ENCODE results near the gene RNF32. TPM values are rescaled to one million over a fixed set of nuclear protein-coding genes. Genes with fewer than 3 reads are reported as not detected.

Gene RNF32
- total and polyA plus RNA-seq, 2 of the 13 experiments (the other 11 are each of a cell fraction or from before 2014, with no cell fraction given): not detected

DNA sequence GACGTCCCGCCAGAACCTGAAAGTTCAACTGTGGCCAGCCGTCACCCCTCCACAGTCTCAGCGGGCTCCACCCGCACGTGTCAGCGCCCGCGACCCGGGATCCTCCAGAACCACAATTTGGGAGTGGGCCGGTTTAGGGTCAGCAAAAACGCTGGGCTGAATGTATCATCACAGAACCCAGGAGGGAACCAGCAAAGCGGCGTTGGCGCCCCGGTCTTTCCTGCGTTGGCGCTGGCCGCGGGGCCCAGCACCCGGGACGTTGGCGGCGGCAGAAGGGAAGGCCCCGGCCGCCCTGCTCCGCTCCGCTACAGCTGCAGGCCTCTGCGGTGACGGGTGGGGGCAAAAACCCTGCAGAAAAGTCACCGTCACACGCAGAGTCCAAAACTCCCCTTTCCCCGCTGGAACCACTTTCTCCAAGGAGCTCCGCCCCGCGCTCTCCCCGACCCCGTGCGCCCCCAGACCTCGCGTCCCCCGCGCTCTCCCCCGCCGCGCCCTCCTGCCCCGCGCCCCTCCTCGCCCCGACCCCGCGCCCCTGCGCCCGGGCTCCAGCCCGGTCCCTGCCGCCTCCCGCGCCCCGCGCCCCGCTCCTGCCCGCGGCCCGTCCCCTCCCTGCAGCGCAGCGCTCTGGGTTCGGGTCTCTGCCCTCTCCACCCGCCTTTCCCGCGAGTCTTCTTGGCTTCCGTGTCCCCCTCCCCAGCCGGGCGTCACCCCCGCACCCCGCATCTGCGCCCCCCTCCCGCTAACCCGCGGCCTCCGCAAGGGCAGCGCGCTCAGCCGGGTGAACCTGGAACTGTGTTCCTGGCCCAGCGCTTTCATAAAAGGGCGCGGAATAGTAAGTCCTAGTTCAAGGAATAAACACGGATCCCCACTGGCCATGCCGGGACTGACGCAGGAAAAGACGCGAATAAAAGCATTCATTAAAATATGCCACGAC lies 24.0 kb upstream of the RNF32 start (continued):
- TF ChIP-seq, protein P1, sequence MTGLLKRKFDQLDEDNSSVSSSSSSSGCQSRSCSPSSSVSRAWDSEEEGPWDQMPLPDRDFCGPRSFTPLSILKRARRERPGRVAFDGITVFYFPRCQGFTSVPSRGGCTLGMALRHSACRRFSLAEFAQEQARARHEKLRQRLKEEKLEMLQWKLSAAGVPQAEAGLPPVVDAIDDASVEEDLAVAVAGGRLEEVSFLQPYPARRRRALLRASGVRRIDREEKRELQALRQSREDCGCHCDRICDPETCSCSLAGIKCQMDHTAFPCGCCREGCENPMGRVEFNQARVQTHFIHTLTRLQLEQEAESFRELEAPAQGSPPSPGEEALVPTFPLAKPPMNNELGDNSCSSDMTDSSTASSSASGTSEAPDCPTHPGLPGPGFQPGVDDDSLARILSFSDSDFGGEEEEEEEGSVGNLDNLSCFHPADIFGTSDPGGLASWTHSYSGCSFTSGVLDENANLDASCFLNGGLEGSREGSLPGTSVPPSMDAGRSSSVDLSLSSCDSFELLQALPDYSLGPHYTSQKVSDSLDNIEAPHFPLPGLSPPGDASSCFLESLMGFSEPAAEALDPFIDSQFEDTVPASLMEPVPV (CRISPR knock-in tag; IDR thresholded peaks at IDR 0.05): 0 out of 2 replicates have a peak, but pooled peaks have one; percentile 53
- TF ChIP-seq TOPORS (CRISPR knock-in tag; IDR thresholded peaks at IDR 0.05): peak; percentile 70
- TF ChIP-seq SMC3 (IDR thresholded peaks at IDR 0.05; ENCODE audit: low read length): no peak
- no peak for TF ChIP-seq ZNF160 (CRISPR knock-in tag; IDR thresholded peaks at IDR 0.05)
- TF ChIP-seq, protein P2, sequence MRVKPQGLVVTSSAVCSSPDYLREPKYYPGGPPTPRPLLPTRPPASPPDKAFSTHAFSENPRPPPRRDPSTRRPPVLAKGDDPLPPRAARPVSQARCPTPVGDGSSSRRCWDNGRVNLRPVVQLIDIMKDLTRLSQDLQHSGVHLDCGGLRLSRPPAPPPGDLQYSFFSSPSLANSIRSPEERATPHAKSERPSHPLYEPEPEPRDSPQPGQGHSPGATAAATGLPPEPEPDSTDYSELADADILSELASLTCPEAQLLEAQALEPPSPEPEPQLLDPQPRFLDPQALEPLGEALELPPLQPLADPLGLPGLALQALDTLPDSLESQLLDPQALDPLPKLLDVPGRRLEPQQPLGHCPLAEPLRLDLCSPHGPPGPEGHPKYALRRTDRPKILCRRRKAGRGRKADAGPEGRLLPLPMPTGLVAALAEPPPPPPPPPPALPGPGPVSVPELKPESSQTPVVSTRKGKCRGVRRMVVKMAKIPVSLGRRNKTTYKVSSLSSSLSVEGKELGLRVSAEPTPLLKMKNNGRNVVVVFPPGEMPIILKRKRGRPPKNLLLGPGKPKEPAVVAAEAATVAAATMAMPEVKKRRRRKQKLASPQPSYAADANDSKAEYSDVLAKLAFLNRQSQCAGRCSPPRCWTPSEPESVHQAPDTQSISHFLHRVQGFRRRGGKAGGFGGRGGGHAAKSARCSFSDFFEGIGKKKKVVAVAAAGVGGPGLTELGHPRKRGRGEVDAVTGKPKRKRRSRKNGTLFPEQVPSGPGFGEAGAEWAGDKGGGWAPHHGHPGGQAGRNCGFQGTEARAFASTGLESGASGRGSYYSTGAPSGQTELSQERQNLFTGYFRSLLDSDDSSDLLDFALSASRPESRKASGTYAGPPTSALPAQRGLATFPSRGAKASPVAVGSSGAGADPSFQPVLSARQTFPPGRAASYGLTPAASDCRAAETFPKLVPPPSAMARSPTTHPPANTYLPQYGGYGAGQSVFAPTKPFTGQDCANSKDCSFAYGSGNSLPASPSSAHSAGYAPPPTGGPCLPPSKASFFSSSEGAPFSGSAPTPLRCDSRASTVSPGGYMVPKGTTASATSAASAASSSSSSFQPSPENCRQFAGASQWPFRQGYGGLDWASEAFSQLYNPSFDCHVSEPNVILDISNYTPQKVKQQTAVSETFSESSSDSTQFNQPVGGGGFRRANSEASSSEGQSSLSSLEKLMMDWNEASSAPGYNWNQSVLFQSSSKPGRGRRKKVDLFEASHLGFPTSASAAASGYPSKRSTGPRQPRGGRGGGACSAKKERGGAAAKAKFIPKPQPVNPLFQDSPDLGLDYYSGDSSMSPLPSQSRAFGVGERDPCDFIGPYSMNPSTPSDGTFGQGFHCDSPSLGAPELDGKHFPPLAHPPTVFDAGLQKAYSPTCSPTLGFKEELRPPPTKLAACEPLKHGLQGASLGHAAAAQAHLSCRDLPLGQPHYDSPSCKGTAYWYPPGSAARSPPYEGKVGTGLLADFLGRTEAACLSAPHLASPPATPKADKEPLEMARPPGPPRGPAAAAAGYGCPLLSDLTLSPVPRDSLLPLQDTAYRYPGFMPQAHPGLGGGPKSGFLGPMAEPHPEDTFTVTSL (CRISPR knock-in tag; IDR thresholded peaks at IDR 0.05; ENCODE audit: borderline replicate concordance): 0 out of 2 replicates have a peak, but pooled peaks have one; percentile 45
- no peak for TF ChIP-seq PLRG1 (conservative IDR thresholded peaks at IDR 0.05)
- 0 out of 2 replicates have a peak, but pooled peaks have one; percentile 19 for TF ChIP-seq HOXA5 (CRISPR knock-in tag; IDR thresholded peaks at IDR 0.05)
- TF ChIP-seq, protein P3, sequence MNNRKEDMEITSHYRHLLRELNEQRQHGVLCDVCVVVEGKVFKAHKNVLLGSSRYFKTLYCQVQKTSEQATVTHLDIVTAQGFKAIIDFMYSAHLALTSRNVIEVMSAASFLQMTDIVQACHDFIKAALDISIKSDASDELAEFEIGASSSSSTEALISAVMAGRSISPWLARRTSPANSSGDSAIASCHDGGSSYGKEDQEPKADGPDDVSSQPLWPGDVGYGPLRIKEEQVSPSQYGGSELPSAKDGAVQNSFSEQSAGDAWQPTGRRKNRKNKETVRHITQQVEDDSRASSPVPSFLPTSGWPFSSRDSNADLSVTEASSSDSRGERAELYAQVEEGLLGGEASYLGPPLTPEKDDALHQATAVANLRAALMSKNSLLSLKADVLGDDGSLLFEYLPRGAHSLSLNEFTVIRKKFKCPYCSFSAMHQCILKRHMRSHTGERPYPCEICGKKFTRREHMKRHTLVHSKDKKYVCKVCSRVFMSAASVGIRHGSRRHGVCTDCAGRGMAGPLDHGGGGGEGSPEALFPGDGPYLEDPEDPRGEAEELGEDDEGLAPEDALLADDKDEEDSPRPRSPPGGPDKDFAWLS (CRISPR knock-in tag; IDR thresholded peaks at IDR 0.05; ENCODE audit: borderline replicate concordance): no peak
- TF ChIP-seq ZSCAN9 (CRISPR knock-in tag; IDR thresholded peaks at IDR 0.05; ENCODE audit: borderline replicate concordance): 0 out of 2 replicates have a peak, but pooled peaks have one; percentile 43
- TF ChIP-seq ZNF850 (CRISPR knock-in tag; conservative IDR thresholded peaks at IDR 0.05): no peak
- 0 out of 2 replicates have a peak, but pooled peaks have one; percentile 29 for TF ChIP-seq KDM3A (CRISPR knock-in tag; IDR thresholded peaks at IDR 0.05; ENCODE audit: low read depth)
- TF ChIP-seq ZFY (CRISPR knock-in tag; IDR thresholded peaks at IDR 0.05): peak; percentile 93
- peak; percentile 82; the same call in 1 of the 2 replicates for TF ChIP-seq IRX3 (CRISPR knock-in tag; IDR thresholded peaks at IDR 0.05; ENCODE audit: borderline replicate concordance, low read depth)

All from HepG2 (cell line).